Loucy (cell line): ENCODE data around the gene WDR46.

Experiments
- CTCF ChIP-seq: fragments of 200-600 bp; sonication (generic); conservative IDR thresholded peaks from 2 replicates; pipeline ENCODE4 v1.5.1; 2014; ENCODE audit warnings: mild to moderate bottlenecking, antibody characterized with exemption, low read length
- EZH2phosphoT487 ChIP-seq: fragments of 200-600 bp; IDR thresholded peaks from 2 replicates; pipeline ENCODE4 v1.6.1; 2018; ENCODE audit warnings: antibody characterized with exemption, mild to moderate bottlenecking, moderate library complexity, borderline replicate concordance

DNA sequence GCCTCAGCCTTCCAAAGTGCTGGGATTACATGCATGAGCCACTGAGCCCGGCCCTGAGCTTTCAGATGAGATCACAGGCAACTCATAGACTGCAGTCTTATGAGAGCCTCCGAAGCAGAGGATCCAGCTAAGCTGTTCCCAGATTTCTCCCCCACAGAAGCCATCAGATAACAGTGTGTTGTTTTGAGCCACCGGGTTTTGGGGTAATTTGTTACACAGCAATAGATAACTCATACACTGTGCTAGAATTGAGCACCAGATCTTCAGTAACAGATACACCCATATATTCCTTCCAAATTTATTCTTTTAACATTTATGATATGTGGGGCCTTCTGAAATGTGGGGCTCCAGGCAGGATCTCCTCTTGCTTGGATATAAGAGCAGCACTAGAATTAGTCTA, 47.5 kb upstream of the WDR46 start:
- no peak for TF ChIP-seq CTCF
- TF ChIP-seq EZH2phosphoT487 = no peak
